ENCODE results near the gene PIK3R1.

DNA sequence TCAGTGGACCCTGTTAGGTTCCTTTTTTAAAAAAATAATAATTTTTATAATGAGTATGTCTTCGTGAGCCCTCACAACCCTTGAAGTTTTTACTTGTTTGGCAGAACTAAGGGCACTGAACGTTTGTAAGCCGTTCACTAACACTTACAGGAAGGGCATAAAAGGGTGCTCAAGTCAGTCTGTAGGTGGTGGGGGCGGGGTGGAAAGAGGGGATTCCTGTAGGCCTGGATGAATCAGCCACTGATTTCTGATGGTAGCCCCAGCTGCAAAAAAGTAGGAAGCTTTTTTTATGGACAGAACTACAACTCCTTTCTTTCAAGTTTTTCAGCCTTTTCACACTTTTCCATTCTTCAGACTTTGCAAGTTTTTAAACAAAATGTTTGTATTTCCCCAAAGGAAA, 35.8 kb downstream of the PIK3R1 start:
- TF ChIP-seq EZH2 (IDR thresholded peaks at IDR 0.05; ENCODE audit: low read depth, unreplicated experiment) (no peak), POLR2AphosphoS5 (IDR thresholded peaks at IDR 0.05; ENCODE audit: low read depth) (no peak), EZH2phosphoT487 (IDR thresholded peaks at IDR 0.05; ENCODE audit: unreplicated experiment) (no peak), ZNF114 (CRISPR knock-in tag; IDR thresholded peaks at IDR 0.05) (no peak), CREB1 (CRISPR knock-in tag; IDR thresholded peaks at IDR 0.05; ENCODE audit: low read depth) (no peak), ZNF331 (CRISPR knock-in tag; IDR thresholded peaks at IDR 0.05; ENCODE audit: low read depth) (no peak), STAT1 (IDR thresholded peaks at IDR 0.05; ENCODE audit: unreplicated experiment) (no peak)
- TF ChIP-seq, protein P1, sequence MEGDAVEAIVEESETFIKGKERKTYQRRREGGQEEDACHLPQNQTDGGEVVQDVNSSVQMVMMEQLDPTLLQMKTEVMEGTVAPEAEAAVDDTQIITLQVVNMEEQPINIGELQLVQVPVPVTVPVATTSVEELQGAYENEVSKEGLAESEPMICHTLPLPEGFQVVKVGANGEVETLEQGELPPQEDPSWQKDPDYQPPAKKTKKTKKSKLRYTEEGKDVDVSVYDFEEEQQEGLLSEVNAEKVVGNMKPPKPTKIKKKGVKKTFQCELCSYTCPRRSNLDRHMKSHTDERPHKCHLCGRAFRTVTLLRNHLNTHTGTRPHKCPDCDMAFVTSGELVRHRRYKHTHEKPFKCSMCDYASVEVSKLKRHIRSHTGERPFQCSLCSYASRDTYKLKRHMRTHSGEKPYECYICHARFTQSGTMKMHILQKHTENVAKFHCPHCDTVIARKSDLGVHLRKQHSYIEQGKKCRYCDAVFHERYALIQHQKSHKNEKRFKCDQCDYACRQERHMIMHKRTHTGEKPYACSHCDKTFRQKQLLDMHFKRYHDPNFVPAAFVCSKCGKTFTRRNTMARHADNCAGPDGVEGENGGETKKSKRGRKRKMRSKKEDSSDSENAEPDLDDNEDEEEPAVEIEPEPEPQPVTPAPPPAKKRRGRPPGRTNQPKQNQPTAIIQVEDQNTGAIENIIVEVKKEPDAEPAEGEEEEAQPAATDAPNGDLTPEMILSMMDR (conservative IDR thresholded peaks at IDR 0.05; ENCODE audit: low read depth in 2 of 2), result no peak
- TF ChIP-seq, protein P2, sequence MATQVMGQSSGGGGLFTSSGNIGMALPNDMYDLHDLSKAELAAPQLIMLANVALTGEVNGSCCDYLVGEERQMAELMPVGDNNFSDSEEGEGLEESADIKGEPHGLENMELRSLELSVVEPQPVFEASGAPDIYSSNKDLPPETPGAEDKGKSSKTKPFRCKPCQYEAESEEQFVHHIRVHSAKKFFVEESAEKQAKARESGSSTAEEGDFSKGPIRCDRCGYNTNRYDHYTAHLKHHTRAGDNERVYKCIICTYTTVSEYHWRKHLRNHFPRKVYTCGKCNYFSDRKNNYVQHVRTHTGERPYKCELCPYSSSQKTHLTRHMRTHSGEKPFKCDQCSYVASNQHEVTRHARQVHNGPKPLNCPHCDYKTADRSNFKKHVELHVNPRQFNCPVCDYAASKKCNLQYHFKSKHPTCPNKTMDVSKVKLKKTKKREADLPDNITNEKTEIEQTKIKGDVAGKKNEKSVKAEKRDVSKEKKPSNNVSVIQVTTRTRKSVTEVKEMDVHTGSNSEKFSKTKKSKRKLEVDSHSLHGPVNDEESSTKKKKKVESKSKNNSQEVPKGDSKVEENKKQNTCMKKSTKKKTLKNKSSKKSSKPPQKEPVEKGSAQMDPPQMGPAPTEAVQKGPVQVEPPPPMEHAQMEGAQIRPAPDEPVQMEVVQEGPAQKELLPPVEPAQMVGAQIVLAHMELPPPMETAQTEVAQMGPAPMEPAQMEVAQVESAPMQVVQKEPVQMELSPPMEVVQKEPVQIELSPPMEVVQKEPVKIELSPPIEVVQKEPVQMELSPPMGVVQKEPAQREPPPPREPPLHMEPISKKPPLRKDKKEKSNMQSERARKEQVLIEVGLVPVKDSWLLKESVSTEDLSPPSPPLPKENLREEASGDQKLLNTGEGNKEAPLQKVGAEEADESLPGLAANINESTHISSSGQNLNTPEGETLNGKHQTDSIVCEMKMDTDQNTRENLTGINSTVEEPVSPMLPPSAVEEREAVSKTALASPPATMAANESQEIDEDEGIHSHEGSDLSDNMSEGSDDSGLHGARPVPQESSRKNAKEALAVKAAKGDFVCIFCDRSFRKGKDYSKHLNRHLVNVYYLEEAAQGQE (IDR thresholded peaks at IDR 0.05; ENCODE audit: unreplicated experiment), result no peak
- TF ChIP-seq, protein P3, sequence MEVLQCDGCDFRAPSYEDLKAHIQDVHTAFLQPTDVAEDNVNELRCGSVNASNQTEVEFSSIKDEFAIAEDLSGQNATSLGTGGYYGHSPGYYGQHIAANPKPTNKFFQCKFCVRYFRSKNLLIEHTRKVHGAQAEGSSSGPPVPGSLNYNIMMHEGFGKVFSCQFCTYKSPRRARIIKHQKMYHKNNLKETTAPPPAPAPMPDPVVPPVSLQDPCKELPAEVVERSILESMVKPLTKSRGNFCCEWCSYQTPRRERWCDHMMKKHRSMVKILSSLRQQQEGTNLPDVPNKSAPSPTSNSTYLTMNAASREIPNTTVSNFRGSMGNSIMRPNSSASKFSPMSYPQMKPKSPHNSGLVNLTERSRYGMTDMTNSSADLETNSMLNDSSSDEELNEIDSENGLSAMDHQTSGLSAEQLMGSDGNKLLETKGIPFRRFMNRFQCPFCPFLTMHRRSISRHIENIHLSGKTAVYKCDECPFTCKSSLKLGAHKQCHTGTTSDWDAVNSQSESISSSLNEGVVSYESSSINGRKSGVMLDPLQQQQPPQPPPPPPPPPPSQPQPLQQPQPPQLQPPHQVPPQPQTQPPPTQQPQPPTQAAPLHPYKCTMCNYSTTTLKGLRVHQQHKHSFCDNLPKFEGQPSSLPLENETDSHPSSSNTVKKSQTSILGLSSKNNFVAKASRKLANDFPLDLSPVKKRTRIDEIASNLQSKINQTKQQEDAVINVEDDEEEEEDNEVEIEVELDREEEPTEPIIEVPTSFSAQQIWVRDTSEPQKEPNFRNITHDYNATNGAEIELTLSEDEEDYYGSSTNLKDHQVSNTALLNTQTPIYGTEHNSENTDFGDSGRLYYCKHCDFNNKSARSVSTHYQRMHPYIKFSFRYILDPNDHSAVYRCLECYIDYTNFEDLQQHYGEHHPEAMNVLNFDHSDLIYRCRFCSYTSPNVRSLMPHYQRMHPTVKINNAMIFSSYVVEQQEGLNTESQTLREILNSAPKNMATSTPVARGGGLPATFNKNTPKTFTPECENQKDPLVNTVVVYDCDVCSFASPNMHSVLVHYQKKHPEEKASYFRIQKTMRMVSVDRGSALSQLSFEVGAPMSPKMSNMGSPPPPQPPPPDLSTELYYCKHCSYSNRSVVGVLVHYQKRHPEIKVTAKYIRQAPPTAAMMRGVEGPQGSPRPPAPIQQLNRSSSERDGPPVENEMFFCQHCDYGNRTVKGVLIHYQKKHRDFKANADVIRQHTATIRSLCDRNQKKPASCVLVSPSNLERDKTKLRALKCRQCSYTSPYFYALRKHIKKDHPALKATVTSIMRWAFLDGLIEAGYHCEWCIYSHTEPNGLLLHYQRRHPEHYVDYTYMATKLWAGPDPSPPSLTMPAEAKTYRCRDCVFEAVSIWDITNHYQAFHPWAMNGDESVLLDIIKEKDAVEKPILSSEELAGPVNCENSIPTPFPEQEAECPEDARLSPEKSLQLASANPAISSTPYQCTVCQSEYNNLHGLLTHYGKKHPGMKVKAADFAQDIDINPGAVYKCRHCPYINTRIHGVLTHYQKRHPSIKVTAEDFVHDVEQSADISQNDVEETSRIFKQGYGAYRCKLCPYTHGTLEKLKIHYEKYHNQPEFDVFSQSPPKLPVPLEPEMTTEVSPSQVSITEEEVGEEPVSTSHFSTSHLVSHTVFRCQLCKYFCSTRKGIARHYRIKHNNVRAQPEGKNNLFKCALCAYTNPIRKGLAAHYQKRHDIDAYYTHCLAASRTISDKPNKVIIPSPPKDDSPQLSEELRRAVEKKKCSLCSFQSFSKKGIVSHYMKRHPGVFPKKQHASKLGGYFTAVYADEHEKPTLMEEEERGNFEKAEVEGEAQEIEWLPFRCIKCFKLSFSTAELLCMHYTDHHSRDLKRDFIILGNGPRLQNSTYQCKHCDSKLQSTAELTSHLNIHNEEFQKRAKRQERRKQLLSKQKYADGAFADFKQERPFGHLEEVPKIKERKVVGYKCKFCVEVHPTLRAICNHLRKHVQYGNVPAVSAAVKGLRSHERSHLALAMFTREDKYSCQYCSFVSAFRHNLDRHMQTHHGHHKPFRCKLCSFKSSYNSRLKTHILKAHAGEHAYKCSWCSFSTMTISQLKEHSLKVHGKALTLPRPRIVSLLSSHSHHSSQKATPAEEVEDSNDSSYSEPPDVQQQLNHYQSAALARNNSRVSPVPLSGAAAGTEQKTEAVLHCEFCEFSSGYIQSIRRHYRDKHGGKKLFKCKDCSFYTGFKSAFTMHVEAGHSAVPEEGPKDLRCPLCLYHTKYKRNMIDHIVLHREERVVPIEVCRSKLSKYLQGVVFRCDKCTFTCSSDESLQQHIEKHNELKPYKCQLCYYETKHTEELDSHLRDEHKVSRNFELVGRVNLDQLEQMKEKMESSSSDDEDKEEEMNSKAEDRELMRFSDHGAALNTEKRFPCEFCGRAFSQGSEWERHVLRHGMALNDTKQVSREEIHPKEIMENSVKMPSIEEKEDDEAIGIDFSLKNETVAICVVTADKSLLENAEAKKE (CRISPR knock-in tag; IDR thresholded peaks at IDR 0.05), result no peak
